Measurements from ENCODE around the gene TCTN1.

- TF ChIP-seq, protein P1, sequence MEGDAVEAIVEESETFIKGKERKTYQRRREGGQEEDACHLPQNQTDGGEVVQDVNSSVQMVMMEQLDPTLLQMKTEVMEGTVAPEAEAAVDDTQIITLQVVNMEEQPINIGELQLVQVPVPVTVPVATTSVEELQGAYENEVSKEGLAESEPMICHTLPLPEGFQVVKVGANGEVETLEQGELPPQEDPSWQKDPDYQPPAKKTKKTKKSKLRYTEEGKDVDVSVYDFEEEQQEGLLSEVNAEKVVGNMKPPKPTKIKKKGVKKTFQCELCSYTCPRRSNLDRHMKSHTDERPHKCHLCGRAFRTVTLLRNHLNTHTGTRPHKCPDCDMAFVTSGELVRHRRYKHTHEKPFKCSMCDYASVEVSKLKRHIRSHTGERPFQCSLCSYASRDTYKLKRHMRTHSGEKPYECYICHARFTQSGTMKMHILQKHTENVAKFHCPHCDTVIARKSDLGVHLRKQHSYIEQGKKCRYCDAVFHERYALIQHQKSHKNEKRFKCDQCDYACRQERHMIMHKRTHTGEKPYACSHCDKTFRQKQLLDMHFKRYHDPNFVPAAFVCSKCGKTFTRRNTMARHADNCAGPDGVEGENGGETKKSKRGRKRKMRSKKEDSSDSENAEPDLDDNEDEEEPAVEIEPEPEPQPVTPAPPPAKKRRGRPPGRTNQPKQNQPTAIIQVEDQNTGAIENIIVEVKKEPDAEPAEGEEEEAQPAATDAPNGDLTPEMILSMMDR (IDR thresholded peaks at IDR 0.05), result no peak
- TF ChIP-seq POLR2A (IDR thresholded peaks at IDR 0.05), result no peak
These were observed 82.4 kb downstream of the TCTN1 start for GRCh38 chr12:110696283-110696682.
